BLaER1 treated with 17β-estradiol and CSF1 and Interleukin-3, amounts not matched to agents 10 nM and 100 nM (cell line): ENCODE measurements around the gene LRRC73.
A peak's percentile ranks its signal among the peaks of the same experiment; 100 is the strongest.
"Not testable (repeated sequence)": the region's sequence is repeated elsewhere in the genome, so short reads cannot be mapped to it uniquely, and the experiment has no call there.

Experiments
- H3K27ac ChIP-seq, 11 experiments: shearing (Covaris generic); formaldehyde crosslinking; 2 replicates each; pipeline ENCODE4 v1.8.1; 2022
- H3K27me3 ChIP-seq, 11 experiments: shearing (Covaris generic); formaldehyde crosslinking; 2 replicates each; pipeline ENCODE4 v1.8.1; 2022
- H3K36me3 ChIP-seq, 11 experiments: shearing (Covaris generic); formaldehyde crosslinking; 2 replicates each; pipeline ENCODE4 v1.8.1; 2022
- H3K4me1 ChIP-seq, 10 experiments: shearing (Covaris generic); formaldehyde crosslinking; 2 replicates each; pipeline ENCODE4 v1.8.1; 2022
- H3K4me2 ChIP-seq, 11 experiments: shearing (Covaris generic); formaldehyde crosslinking; 2 replicates each; pipeline ENCODE4 v1.8.1; 2022
- H3K4me3 ChIP-seq, 10 experiments: shearing (Covaris generic); formaldehyde crosslinking; 2 replicates each; pipeline ENCODE4 v1.8.1; 2022
- H3K9ac ChIP-seq, 11 experiments: shearing (Covaris generic); formaldehyde crosslinking; 2 replicates each; pipeline ENCODE4 v1.8.1; 2022
- H3K9me3 ChIP-seq, 11 experiments: shearing (Covaris generic); formaldehyde crosslinking; replicated peaks in 1 of 11; 2 replicates each; pipeline ENCODE4 v1.8.1; 2022
- H4K20me1 ChIP-seq, 11 experiments: shearing (Covaris generic); formaldehyde crosslinking; 2 replicates each; pipeline ENCODE4 v1.8.1; 2022
- Cebpa-rat ChIP-seq, 11 experiments: shearing (Covaris generic); IDR thresholded peaks; 2 replicates each; pipeline ENCODE4 v1.8.1; 2022

The LRRC73 gene

GRCh38 chr6:43509984-43510826, at the start of gene LRRC73:
TSS of gene LRRC73 (minus strand) at chr6:43510346. CDS start at chr6:43509785, 561 bp downstream.
- peaks cover 56 to 79% (median 69%) of the 10 kb centered on the region in 10 experiments for H3K4me1 ChIP-seq
- peaks cover 38 to 99% (median 80%) of the 10 kb centered on the region in 11 experiments; a peak in 20 of 22 replicates for H4K20me1 ChIP-seq
- H3K36me3 ChIP-seq, result peaks cover 52 to 59% (median 55%) of the 10 kb centered on the region in 11 experiments
- peak within 1 kb of the TSS; percentile 60 to 80 (median 68) for H3K4me3 ChIP-seq
- H3K9me3 ChIP-seq, result no peaks in the 10 kb centered on the region
- H3K9ac ChIP-seq, result peak within 1 kb of the TSS; percentile 60 to 79 (median 72); a peak in 21 of 22 replicates
- H3K4me2 ChIP-seq, result peak within 1 kb of the TSS; percentile 88 to 99 (median 97)
- H3K27me3 ChIP-seq, result peaks cover 32 to 39% (median 36%) of the 10 kb centered on the region in 11 experiments
- H3K27ac ChIP-seq, result no peak within 1 kb of the TSS; a peak in 2 of 22 replicates
- TF ChIP-seq Cebpa-rat (IDR thresholded peaks at IDR 0.05), result no peak

- Histone ChIP-seq H3K27ac (no peak overlapping the region), H3K9me3 (no peaks in the 10 kb centered on the region)
- TF ChIP-seq Cebpa-rat (IDR thresholded peaks at IDR 0.05), result no peak
Observed at GRCh38 chr6:43559328-43559727, 49.2 kb upstream of the LRRC73 start.

DNA sequence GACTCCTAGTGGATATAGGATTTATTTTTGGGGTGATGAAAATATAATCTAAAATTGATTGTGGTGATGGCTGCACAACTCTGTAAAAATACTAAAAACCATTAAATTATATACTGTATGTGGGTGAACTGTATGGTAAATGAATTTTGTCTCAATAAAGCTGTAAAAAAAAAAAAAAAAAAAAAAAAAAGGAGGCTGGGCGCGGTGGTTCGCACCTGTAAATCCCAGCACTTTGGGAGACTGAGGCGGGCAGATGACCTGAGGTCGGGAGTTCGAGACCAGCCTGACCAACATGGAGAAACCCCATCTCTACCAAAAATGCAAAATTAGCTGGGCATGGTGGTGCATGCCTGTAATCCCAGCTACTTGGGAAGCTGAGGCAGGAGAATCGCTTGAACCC, 47.5 kb upstream of the LRRC73 start:
- peaks cover 99 to 100% (median 100%) of the 10 kb centered on the region in 11 experiments for H3K36me3 ChIP-seq
- H3K4me1 ChIP-seq, H3K4me3 ChIP-seq, H3K27ac ChIP-seq, H4K20me1 ChIP-seq, H3K9ac ChIP-seq, H3K27me3 ChIP-seq, H3K9me3 ChIP-seq, H3K4me2 ChIP-seq: not testable (repeated sequence)

More at GRCh38 chr6:43559328-43559727, 49.2 kb upstream of the LRRC73 start:
- Histone ChIP-seq H4K20me1 (peaks cover 0 to 10% (median 0%) of the 10 kb centered on the region in 11 experiments; a peak in 2 of 22 replicates), H3K4me2 (no peak overlapping the region), H3K4me1 (no peaks in the 10 kb centered on the region), H3K4me3 (no peak overlapping the region), H3K36me3 (peaks cover 99 to 100% (median 100%) of the 10 kb centered on the region in 11 experiments), H3K27me3 (no peaks in the 10 kb centered on the region), H3K9ac (no peak overlapping the region)

- Histone ChIP-seq H3K9me3 (no peaks in the 10 kb centered on the region), H3K27ac (no peak overlapping the region), H3K36me3 (peaks cover 99 to 100% (median 100%) of the 10 kb centered on the region in 11 experiments), H3K4me3 (no peak overlapping the region), H3K4me2 (no peak overlapping the region), H3K4me1 (peaks cover 0 to 13% (median 0%) of the 10 kb centered on the region in 10 experiments; a peak in 2 of 20 replicates), H4K20me1 (peaks cover 0 to 17% (median 3%) of the 10 kb centered on the region in 11 experiments; a peak in 5 of 22 replicates), H3K27me3 (no peaks in the 10 kb centered on the region), H3K9ac (no peak overlapping the region)
- TF ChIP-seq Cebpa-rat (IDR thresholded peaks at IDR 0.05), result no peak
Observed at GRCh38 chr6:43547222-43547621, 37.1 kb upstream of the LRRC73 start.

GRCh38 chr6:43544461-43544860, 34.3 kb upstream of the LRRC73 start:
- H4K20me1 ChIP-seq, result peaks cover 0 to 33% (median 3%) of the 10 kb centered on the region in 11 experiments; a peak in 7 of 22 replicates
- H3K36me3 ChIP-seq, result peaks cover 99 to 100% (median 100%) of the 10 kb centered on the region in 11 experiments
- H3K4me1 ChIP-seq, result peaks cover 0 to 13% (median 0%) of the 10 kb centered on the region in 10 experiments; a peak in 2 of 20 replicates
- H3K27ac ChIP-seq, result no peak overlapping the region
- H3K9me3 ChIP-seq, result no peaks in the 10 kb centered on the region
- H3K27me3 ChIP-seq, result no peaks in the 10 kb centered on the region
- no peak for TF ChIP-seq Cebpa-rat (IDR thresholded peaks at IDR 0.05)
- H3K4me3 ChIP-seq, result no peak overlapping the region
- no peak overlapping the region for H3K9ac ChIP-seq
- H3K4me2 ChIP-seq, result no peak overlapping the region

DNA sequence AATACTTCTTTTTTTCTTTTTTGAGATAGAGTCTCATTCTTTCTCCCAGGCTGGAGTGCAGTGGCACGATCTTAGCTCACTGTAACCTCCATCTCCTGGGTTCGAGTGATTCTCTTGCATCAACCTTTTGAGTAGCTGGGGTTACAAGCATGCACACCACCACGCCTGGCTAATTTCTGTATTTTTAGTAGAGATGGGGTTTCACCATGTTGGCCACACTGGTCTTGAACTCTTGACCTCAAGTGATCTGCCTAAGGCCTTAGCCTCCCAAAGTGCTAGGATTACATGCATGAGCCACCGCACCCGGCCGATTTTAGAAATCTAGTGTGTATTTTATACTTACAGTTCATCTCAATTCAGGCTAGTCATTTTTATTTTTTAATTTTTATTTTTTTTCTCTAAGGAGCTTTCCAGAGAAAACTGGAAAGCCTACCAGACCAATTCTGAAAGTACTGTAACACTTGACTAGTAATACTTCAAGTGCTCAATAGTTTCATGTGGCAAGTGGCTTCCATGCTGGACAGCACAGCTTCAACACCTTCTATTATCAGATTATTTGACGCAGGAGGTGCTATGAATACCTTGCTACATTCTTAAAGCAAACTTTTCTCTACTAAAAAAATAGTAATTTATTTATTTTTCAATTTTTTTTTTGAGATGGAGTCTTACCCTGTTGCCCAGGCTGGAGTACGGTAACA, 31.8 kb upstream of the LRRC73 start:
- Histone ChIP-seq H4K20me1 (peaks cover 0 to 33% (median 3%) of the 10 kb centered on the region in 11 experiments; a peak in 8 of 22 replicates), H3K9me3 (no peaks in the 10 kb centered on the region), H3K27me3 (no peaks in the 10 kb centered on the region), H3K9ac (no peak overlapping the region), H3K4me3 (no peak overlapping the region), H3K27ac (no peak overlapping the region), H3K36me3 (peaks cover 92 to 100% (median 99%) of the 10 kb centered on the region in 11 experiments), H3K4me2 (no peak overlapping the region), H3K4me1 (no peaks in the 10 kb centered on the region)
- TF ChIP-seq Cebpa-rat (IDR thresholded peaks at IDR 0.05), result no peak

GRCh38 chr6:43540507-43540906, 30.4 kb upstream of the LRRC73 start:
- Histone ChIP-seq H3K27me3 (no peaks in the 10 kb centered on the region), H4K20me1 (peaks cover 0 to 33% (median 0%) of the 10 kb centered on the region in 11 experiments; a peak in 6 of 22 replicates), H3K4me1 (no peaks in the 10 kb centered on the region), H3K27ac (no peak overlapping the region), H3K9ac (no peak overlapping the region), H3K36me3 (peaks cover 91 to 100% (median 99%) of the 10 kb centered on the region in 11 experiments), H3K4me2 (no peak overlapping the region), H3K9me3 (no peaks in the 10 kb centered on the region), H3K4me3 (no peak overlapping the region)
- TF ChIP-seq Cebpa-rat (IDR thresholded peaks at IDR 0.05), result no peak

GRCh38 chr6:43539409-43539808, 29.3 kb upstream of the LRRC73 start:
- H3K27ac ChIP-seq, H3K27me3 ChIP-seq, H3K9ac ChIP-seq, H3K4me3 ChIP-seq, H3K4me1 ChIP-seq, H3K9me3 ChIP-seq, H3K4me2 ChIP-seq: not testable (repeated sequence)
- peaks cover 0 to 33% (median 0%) of the 10 kb centered on the region in 11 experiments; a peak in 6 of 22 replicates for H4K20me1 ChIP-seq
- H3K36me3 ChIP-seq, result peaks cover 84 to 100% (median 98%) of the 10 kb centered on the region in 11 experiments

- not testable (repeated sequence) for H3K27me3 ChIP-seq, H3K27ac ChIP-seq, H3K4me1 ChIP-seq, H3K9ac ChIP-seq, H3K4me3 ChIP-seq, H3K4me2 ChIP-seq, H3K9me3 ChIP-seq
- peaks cover 84 to 100% (median 98%) of the 10 kb centered on the region in 11 experiments for H3K36me3 ChIP-seq
- peaks cover 0 to 33% (median 0%) of the 10 kb centered on the region in 11 experiments; a peak in 6 of 22 replicates for H4K20me1 ChIP-seq
Observed at GRCh38 chr6:43538986-43539385, 28.8 kb upstream of the LRRC73 start.
